Measurements from ENCODE around the gene THOC6.

The THOC6 gene

GRCh38 chr16:3012246-3012645 is 11.6 kb upstream of the THOC6 start:
- no peak for FAIRE-seq
- TF ChIP-seq PAX5 (IDR thresholded peaks at IDR 0.05; ENCODE audit: insufficient read depth, low read length, severe bottlenecking) = no peak
- TF ChIP-seq POU2F2 (IDR thresholded peaks at IDR 0.05; ENCODE audit: low read depth, low read length) = no peak
- TF ChIP-seq TAF1 (IDR thresholded peaks at IDR 0.05; ENCODE audit: low read depth, low read length) = no peak
- no peak for TF ChIP-seq SPI1 (IDR thresholded peaks at IDR 0.05; ENCODE audit: low read depth, low read length)
- no peak for TF ChIP-seq POLR2AphosphoS5 (IDR thresholded peaks at IDR 0.05; ENCODE audit: low read depth, low read length)
- TF ChIP-seq POLR2A (IDR thresholded peaks at IDR 0.05; ENCODE audit: low read depth, low read length) = no peak
- no peak for DNase-seq (ENCODE audit: insufficient read length, low spot score)

DNA sequence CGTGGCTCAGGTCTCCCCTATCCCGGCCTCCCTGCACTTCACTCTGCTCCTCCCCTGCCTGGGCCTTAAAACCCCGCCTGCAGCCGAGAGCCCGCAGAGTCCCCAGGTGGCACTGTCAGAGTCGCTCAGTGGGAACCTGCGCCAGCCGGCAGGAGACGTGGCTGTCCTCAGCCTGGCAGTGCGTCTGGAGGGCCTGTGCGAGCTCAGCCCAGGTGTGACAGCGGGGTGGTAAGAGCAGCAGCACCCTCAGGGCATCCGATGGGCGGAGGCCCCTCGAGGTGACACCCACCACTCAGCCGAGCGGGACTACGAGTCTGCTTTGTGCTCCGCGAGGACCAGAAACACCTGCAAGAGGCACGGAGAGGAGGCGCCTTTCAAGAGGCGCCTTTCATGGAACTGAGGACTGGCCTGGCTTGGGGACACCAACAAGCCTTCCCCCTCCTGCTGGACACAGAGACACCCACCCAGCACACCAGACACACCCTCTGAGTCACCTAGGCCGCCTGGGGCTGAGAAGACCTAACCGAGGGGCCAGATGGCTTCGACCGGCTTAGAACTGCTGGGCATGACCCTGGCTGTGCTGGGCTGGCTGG is 10.9 kb upstream of the THOC6 start, which contains the start of gene CLDN9:
Gene CLDN9, plus strand, starts transcription at position 96 of the 593 bp plus-strand sequence. Its CDS starts 440 bp downstream, at position 536.
- DNase-seq (ENCODE audit: insufficient read length, low spot score) (no peak), FAIRE-seq (no peak)
- no peak for TF ChIP-seq PAX5 (IDR thresholded peaks at IDR 0.05; ENCODE audit: insufficient read depth, low read length, severe bottlenecking)
- TF ChIP-seq SPI1 (IDR thresholded peaks at IDR 0.05; ENCODE audit: low read depth, low read length) = no peak
- TF ChIP-seq TAF1 (IDR thresholded peaks at IDR 0.05; ENCODE audit: low read depth, low read length) = no peak
- TF ChIP-seq POU2F2 (IDR thresholded peaks at IDR 0.05; ENCODE audit: low read depth, low read length) = no peak
- TF ChIP-seq POLR2A (IDR thresholded peaks at IDR 0.05; ENCODE audit: low read depth, low read length) = no peak
- TF ChIP-seq POLR2AphosphoS5 (IDR thresholded peaks at IDR 0.05; ENCODE audit: low read depth, low read length) = no peak

DNA sequence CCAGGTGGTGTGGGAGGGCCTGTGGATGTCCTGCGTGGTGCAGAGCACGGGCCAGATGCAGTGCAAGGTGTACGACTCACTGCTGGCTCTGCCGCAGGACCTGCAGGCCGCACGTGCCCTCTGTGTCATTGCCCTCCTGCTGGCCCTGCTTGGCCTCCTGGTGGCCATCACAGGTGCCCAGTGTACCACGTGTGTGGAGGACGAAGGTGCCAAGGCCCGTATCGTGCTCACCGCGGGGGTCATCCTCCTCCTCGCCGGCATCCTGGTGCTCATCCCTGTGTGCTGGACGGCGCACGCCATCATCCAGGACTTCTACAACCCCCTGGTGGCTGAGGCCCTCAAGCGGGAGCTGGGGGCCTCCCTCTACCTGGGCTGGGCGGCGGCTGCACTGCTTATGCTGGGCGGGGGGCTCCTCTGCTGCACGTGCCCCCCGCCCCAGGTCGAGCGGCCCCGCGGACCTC is 10.3 kb upstream of the THOC6 start:
- TF ChIP-seq SPI1 (IDR thresholded peaks at IDR 0.05; ENCODE audit: low read depth, low read length) = no peak
- no peak for TF ChIP-seq POLR2AphosphoS5 (IDR thresholded peaks at IDR 0.05; ENCODE audit: low read depth, low read length)
- TF ChIP-seq POU2F2 (IDR thresholded peaks at IDR 0.05; ENCODE audit: low read depth, low read length) = no peak
- no peak for TF ChIP-seq POLR2A (IDR thresholded peaks at IDR 0.05; ENCODE audit: low read depth, low read length)
- no peak for TF ChIP-seq PAX5 (IDR thresholded peaks at IDR 0.05; ENCODE audit: insufficient read depth, low read length, severe bottlenecking)
- no peak for TF ChIP-seq TAF1 (IDR thresholded peaks at IDR 0.05; ENCODE audit: low read depth, low read length)
- no peak for DNase-seq (ENCODE audit: insufficient read length, low spot score)
- no peak for FAIRE-seq

GRCh38 chr16:3013998-3014690 is 9.7 kb upstream of the THOC6 start:
- DNase-seq (ENCODE audit: insufficient read length, low spot score) (no peak), FAIRE-seq (no peak)
- TF ChIP-seq POLR2A (IDR thresholded peaks at IDR 0.05; ENCODE audit: low read depth, low read length) = no peak
- no peak for TF ChIP-seq SPI1 (IDR thresholded peaks at IDR 0.05; ENCODE audit: low read depth, low read length)
- TF ChIP-seq PAX5 (IDR thresholded peaks at IDR 0.05; ENCODE audit: insufficient read depth, low read length, severe bottlenecking) = no peak
- no peak for TF ChIP-seq TAF1 (IDR thresholded peaks at IDR 0.05; ENCODE audit: low read depth, low read length)
- TF ChIP-seq POU2F2 (IDR thresholded peaks at IDR 0.05; ENCODE audit: low read depth, low read length) = no peak
- TF ChIP-seq POLR2AphosphoS5 (IDR thresholded peaks at IDR 0.05; ENCODE audit: low read depth, low read length) = no peak

DNA sequence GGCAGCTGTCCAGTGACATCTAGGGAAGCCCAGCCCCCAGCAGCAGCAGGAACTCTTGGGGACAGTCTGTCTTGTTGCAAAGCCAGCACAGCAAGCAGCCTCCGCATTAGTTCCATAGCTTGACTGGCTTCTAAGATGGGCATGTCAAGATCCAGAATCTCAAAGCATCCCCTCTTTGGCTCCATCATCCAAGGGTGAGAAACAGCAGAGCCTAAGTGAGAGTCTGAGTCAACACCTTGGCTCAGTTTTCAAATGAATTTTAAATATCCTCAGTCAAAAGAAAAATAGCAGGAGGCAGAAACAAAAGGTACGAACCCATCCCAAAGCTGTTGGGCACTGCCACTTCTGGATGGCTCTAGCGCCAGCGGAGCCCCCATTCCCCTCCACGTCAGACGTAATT is 8.9 kb upstream of the THOC6 start:
- TF ChIP-seq POLR2AphosphoS5 (IDR thresholded peaks at IDR 0.05; ENCODE audit: low read depth, low read length) (no peak), PAX5 (IDR thresholded peaks at IDR 0.05; ENCODE audit: insufficient read depth, low read length, severe bottlenecking) (no peak), TAF1 (IDR thresholded peaks at IDR 0.05; ENCODE audit: low read depth, low read length) (no peak), POU2F2 (IDR thresholded peaks at IDR 0.05; ENCODE audit: low read depth, low read length) (no peak), SPI1 (IDR thresholded peaks at IDR 0.05; ENCODE audit: low read depth, low read length) (no peak), POLR2A (IDR thresholded peaks at IDR 0.05; ENCODE audit: low read depth, low read length) (no peak)
- FAIRE-seq = no peak
- DNase-seq (ENCODE audit: insufficient read length, low spot score) = no peak

DNA sequence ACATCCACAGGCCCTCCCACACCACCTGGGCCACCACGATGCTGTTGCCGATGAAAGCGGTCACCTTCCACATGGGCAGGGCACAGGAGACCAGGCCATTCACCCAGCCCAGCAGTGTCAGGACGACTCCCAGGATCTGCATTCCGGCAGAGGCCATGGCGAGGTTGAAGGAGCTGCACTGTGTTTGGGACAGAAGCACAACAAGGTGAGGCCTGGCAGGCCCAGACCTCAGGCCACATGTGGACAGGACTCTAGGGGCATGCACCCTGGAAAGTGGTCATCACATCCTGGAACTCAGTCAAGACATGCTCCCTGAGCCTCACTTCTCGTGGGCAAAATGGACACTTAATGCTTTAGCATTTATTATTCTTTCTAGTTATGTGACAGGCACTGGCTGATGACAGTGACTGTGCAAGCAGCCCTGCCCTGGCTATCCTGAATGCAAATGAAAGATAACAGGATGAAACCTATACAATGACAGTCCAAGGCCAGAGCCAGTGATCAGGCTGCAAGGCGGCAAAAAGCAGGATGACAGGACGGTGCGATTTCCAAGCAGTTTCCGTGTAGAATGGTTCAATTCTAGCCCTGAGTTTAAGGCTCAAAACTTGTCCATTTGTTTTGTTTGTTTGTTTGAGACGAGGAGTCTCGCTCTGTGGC is 7.8 kb upstream of the THOC6 start:
- no peak for DNase-seq (ENCODE audit: insufficient read length, low spot score)
- FAIRE-seq = no peak
- TF ChIP-seq POLR2AphosphoS5 (IDR thresholded peaks at IDR 0.05; ENCODE audit: low read depth, low read length) = no peak
- no peak for TF ChIP-seq SPI1 (IDR thresholded peaks at IDR 0.05; ENCODE audit: low read depth, low read length)
- TF ChIP-seq POLR2A (IDR thresholded peaks at IDR 0.05; ENCODE audit: low read depth, low read length) = no peak
- TF ChIP-seq PAX5 (IDR thresholded peaks at IDR 0.05; ENCODE audit: insufficient read depth, low read length, severe bottlenecking) = no peak
- TF ChIP-seq TAF1 (IDR thresholded peaks at IDR 0.05; ENCODE audit: low read depth, low read length) = no peak
- TF ChIP-seq POU2F2 (IDR thresholded peaks at IDR 0.05; ENCODE audit: low read depth, low read length) = no peak

- no peak for FAIRE-seq
These were observed 6.5 kb upstream of the THOC6 start for GRCh38 chr16:3017344-3017743.

GRCh38 chr16:3017794-3018506 is 5.9 kb upstream of the THOC6 start, which contains the start of gene CLDN6:
Gene CLDN6, minus strand, starts transcription at chr16:3018183. Its CDS starts 2,162 bp downstream, at chr16:3016021.
- FAIRE-seq (no peak), DNase-seq (ENCODE audit: insufficient read length, low spot score) (no peak)
- TF ChIP-seq POLR2A (IDR thresholded peaks at IDR 0.05; ENCODE audit: low read depth, low read length) (no peak), PAX5 (IDR thresholded peaks at IDR 0.05; ENCODE audit: insufficient read depth, low read length, severe bottlenecking) (no peak), TAF1 (IDR thresholded peaks at IDR 0.05; ENCODE audit: low read depth, low read length) (no peak), POLR2AphosphoS5 (IDR thresholded peaks at IDR 0.05; ENCODE audit: low read depth, low read length) (no peak), POU2F2 (IDR thresholded peaks at IDR 0.05; ENCODE audit: low read depth, low read length) (no peak), SPI1 (IDR thresholded peaks at IDR 0.05; ENCODE audit: low read depth, low read length) (no peak)

More at GRCh38 chr16:3017344-3017743, 6.5 kb upstream of the THOC6 start:
- TF ChIP-seq PAX5 (IDR thresholded peaks at IDR 0.05; ENCODE audit: insufficient read depth, low read length, severe bottlenecking) (no peak), POU2F2 (IDR thresholded peaks at IDR 0.05; ENCODE audit: low read depth, low read length) (no peak), POLR2A (IDR thresholded peaks at IDR 0.05; ENCODE audit: low read depth, low read length) (no peak), SPI1 (IDR thresholded peaks at IDR 0.05; ENCODE audit: low read depth, low read length) (no peak), TAF1 (IDR thresholded peaks at IDR 0.05; ENCODE audit: low read depth, low read length) (no peak), POLR2AphosphoS5 (IDR thresholded peaks at IDR 0.05; ENCODE audit: low read depth, low read length) (no peak)
- no peak for DNase-seq (ENCODE audit: insufficient read length, low spot score)

Data from GM12891 (cell line).